DMS 273 (cell line): ENCODE data around the gene CTAGE1.

Experiments
- DNase-seq: peaks from one replicate; lab custom pipeline; 2025; ENCODE audit not compliant: unreplicated experiment; lab: John Stamatoyannopoulos, UW

The CTAGE1 gene

GRCh38 chr18:22436136-22436535 lies 18.4 kb upstream of the CTAGE1 start:
- no peak for DNase-seq

GRCh38 chr18:22434973-22435608 lies 17.4 kb upstream of the CTAGE1 start:
- no peak for DNase-seq

- no peak for DNase-seq
These were observed 16.2 kb upstream of the CTAGE1 start for GRCh38 chr18:22433956-22434355.

- no peak for DNase-seq
These were observed 15.0 kb upstream of the CTAGE1 start for GRCh38 chr18:22432657-22433137.

GRCh38 chr18:22429564-22429963 lies 11.8 kb upstream of the CTAGE1 start:
- DNase-seq, result no peak

GRCh38 chr18:22428672-22429071 lies 11.0 kb upstream of the CTAGE1 start:
- no peak for DNase-seq

- DNase-seq, result no peak
These were observed 10.3 kb upstream of the CTAGE1 start for GRCh38 chr18:22427822-22428549.

GRCh38 chr18:22424565-22424963 lies 6.8 kb upstream of the CTAGE1 start:
- peak; percentile 1 for DNase-seq

GRCh38 chr18:22423878-22424564 lies 6.3 kb upstream of the CTAGE1 start:
- DNase-seq, result no peak

- no peak for DNase-seq
These were observed 5.3 kb upstream of the CTAGE1 start for GRCh38 chr18:22422909-22423548.

- DNase-seq, result no peak
These were observed 2.9 kb upstream of the CTAGE1 start for GRCh38 chr18:22420652-22421051.

- DNase-seq, result no peak
These were observed 5.4 kb downstream of the CTAGE1 start for GRCh38 chr18:22412176-22412911.

GRCh38 chr18:22411446-22411845 lies 6.3 kb downstream of the CTAGE1 start:
- no peak for DNase-seq

- DNase-seq, result no peak
These were observed 7.6 kb downstream of the CTAGE1 start for GRCh38 chr18:22410126-22410525.

GRCh38 chr18:22409445-22409844 lies 8.3 kb downstream of the CTAGE1 start:
- no peak for DNase-seq

- peak; percentile 2 for DNase-seq
These were observed 9.7 kb downstream of the CTAGE1 start for GRCh38 chr18:22408059-22408458.

- no peak for DNase-seq
These were observed 12.6 kb downstream of the CTAGE1 start for GRCh38 chr18:22405142-22405541.

GRCh38 chr18:22403950-22404349 lies 13.8 kb downstream of the CTAGE1 start:
- DNase-seq, result no peak

- no peak for DNase-seq
These were observed 17.8 kb downstream of the CTAGE1 start for GRCh38 chr18:22399949-22400348.

GRCh38 chr18:22398464-22398863 lies 19.3 kb downstream of the CTAGE1 start:
- DNase-seq, result no peak

- no peak for DNase-seq
These were observed 23.3 kb downstream of the CTAGE1 start for GRCh38 chr18:22394428-22394827.
